Measurements from ENCODE around the gene ARHGAP26.
"Not testable (repeated sequence)": the region's sequence is repeated elsewhere in the genome, so short reads cannot be mapped to it uniquely, and the experiment has no call there.

The ARHGAP26 gene

GRCh38 chr5:143074414-143074996, 304.3 kb downstream of the ARHGAP26 start:
- no peak for DNase-seq

GRCh38 chr5:143076377-143076776, 306.2 kb downstream of the ARHGAP26 start:
- DNase-seq: no peak

- DNase-seq: no peak
These were observed 307.4 kb downstream of the ARHGAP26 start for GRCh38 chr5:143077453-143078103.

DNA sequence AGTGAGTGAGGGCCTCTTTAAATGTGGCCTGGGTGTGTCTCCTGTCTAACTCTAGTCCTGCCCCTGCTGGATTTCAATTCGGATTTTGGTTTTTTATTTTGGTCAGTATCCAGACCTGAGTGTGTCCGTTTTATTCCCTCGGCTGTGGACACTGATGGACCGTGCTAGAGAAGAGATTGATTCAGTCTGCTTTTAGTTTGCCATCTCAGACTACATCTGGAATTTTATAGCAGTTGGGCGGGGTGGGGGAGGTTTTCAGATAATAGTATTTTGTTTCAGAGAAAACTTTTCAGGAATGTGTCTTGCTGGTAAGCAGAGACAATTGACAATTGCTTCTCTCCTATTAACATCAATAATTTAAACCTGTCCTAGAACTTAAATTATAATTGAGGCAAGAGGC, 308.1 kb downstream of the ARHGAP26 start:
- no peak for DNase-seq

DNA sequence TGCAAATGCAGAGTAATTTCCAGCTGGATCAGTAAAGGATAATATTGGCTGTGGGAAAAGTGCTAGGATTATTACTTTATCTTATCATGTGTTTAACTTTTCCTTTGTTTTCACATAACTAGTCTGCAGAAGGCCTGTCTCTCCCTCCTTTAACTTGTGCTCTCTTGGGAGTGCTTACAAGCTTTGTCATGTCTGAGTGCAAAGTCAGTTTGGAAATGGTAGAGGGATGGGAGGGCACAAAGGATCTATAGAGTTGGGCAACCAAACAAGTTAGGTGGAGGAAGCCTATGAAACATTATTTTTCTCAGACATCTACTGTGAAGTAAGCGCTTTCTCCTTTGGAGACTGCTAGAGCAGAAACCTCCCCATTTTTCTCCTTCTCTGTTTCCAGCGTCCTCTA, 308.8 kb downstream of the ARHGAP26 start:
- no peak for DNase-seq

GRCh38 chr5:143080407-143080806, 310.2 kb downstream of the ARHGAP26 start:
- DNase-seq: no peak

GRCh38 chr5:143080982-143081381, 310.8 kb downstream of the ARHGAP26 start:
- no peak for DNase-seq

DNA sequence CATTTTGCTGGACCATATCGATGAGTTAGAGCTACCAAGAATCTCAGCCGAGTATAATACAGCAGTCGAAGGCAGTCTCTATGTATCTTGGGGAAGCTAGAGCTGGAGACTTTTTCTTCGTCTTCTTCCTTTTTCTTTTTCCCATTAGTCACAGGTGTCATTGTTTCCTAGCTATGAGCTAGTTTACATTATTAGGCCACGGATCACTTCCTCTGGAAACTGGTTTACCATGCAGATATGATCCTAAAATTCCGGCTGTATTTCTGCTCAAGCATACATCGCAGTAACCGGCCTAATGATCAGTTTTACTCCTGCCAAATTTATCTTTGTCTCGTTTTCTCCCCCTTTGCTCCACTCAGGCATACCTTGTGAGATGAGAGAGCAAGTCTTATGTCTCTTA, 312.8 kb downstream of the ARHGAP26 start:
- no peak for DNase-seq

- DNase-seq: no peak
These were observed 314.2 kb downstream of the ARHGAP26 start for GRCh38 chr5:143084407-143084806.

DNA sequence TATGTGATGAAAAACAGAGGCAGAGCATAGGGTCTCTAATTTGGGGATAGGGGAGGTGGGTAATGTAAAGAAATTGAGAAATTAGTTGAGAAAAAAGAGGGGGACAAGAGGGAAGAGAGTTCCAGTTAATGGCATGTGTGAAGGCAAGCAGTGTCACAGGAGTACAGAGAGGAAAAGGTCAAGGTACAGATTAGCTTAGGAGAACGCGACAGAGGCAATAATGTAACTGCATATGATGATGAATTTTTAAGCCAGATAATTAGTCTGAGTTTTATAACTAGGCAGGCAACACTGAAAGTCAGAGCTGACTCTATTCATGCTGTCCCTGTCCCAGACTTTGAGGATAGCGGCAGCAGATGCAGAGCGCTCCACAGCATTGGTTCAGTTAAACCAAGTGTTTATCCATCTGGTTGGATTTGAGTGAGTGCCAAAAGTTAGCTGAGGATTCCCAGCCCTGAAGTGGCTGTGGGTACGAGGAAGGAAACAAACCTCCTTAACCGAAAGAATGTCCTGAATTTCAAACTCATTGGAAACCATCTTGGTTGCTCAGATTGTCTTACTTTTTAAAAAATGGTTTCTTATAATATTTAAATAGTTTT, 315.2 kb downstream of the ARHGAP26 start:
- no peak for DNase-seq

DNA sequence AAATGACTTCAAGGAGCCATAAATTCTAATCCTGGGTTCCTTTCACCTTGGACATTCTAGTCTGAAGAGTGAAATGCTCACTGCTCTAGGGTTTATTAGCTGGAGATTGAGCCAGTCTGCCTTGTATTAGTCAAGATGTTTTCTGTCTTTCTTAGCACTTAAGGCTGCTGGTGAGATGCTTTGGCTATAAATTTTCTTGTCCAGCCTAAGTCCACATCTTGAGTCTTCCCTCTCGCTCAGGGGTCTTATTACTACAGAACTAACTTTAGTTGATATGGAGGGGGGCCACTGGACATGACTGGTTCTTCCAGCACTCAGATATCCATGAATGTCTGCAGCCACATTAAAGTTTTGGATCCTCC, 316.4 kb downstream of the ARHGAP26 start:
- no peak for DNase-seq

GRCh38 chr5:143086908-143087637, 316.9 kb downstream of the ARHGAP26 start:
- no peak for DNase-seq

DNA sequence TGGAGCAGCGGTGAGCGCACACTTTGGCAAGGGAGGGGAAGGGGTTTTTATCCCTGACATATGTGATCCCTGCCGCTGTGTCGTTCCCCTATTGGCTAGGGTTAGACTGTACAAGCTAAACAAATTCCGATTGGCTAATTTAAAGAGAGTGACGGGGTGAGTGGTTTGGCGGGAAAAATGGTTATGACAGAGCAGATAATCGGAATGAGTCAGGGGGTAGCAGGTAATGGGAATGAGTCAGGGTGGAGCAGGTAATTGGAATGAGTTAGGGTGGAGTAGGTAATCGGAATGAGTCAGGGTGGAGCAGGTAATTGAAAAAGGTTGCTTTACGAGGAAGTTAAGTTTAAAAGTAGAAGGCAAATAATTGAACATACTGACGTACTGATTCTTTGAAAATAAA, 318.5 kb downstream of the ARHGAP26 start:
- not testable (repeated sequence) for DNase-seq

- not testable (repeated sequence) for DNase-seq
These were observed 319.9 kb downstream of the ARHGAP26 start for GRCh38 chr5:143090044-143090443.

DNA sequence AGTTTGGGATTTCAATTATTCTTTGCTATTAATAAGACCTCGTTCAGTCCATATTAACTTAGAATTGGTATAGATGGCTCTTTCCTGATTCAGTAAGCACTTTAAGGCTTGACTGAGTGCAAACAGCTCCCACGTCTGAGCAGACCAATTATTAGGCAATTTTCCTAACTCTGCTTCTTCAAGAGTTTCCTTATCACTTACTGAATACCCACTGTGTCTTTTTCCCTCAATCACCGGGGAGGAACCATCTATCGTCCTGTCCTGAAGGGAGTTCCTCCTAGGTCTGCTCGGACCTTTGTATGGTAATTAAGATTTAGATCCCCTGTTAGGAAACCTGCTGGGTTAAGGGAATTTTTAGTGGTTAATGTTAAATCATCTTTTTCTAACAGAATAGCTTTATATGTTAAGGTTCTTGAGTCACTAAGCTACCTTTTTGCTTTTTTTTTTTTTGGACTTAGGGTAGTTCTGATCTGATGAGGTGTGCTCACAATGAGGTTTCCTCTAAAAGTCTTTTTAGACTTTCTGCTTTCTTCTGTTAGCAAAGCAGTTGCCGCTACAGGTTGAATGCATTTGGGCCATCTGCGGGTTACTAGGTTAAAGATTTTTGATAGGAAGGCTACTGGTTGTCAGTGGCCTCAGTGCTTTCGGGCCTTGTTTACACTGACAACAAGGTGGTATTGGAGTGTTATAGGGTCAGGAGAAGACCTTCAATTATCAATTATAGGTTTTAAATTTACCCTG, 322.7 kb downstream of the ARHGAP26 start:
- DNase-seq: not testable (repeated sequence)

DNA sequence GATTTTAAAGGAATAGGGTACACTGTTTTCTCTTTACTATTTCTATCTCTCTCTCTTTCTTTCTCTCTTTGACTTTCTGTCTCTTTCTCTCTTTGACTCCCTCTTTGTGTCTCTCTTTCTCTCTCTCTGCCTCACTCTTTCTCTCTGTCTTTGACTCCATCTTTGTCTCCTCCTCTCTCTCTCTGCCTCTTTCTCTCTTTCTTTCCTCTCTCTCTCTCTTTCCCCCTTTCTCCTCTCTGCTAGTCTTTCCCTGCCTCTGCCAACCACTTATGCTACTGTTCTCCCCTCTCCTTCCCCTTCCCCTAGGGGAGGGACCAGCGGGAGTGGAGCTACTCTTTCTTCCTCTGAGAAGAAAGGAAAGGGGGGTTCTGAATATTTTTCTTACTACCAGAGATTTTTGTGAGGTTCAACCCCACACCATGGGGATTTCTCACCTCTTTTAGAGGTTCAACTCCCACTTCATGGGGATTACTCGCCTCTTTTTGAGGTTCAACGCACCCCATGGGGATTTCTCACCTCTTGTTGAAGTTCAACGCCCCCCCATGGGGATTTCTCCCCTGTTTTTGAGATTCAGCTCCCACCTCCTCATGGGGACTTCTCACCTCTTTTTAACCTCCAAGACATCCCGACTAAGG, 323.4 kb downstream of the ARHGAP26 start:
- DNase-seq: no peak

- DNase-seq: no peak
These were observed 323.9 kb downstream of the ARHGAP26 start for GRCh38 chr5:143094087-143094521.

DNA sequence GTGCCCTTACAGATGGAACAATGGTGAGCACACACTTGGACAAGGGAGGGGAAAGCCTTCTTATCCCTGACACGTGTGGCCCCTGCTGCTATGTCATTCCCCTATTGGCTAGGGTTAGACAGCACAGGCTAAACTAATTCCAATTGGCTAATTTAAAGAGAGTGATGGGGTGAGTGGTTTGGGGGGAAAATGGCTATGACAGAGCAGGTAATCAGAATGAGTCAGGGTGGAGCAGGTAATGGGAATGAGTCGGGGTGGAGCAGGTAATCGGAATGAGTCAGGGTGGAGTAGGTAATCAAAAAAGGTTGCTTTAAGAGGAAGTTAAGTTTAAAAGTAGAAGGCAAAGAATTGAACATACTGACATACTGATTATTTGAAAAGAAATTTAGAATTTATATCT, 324.4 kb downstream of the ARHGAP26 start:
- not testable (repeated sequence) for DNase-seq

GRCh38 chr5:143101121-143101520, 330.9 kb downstream of the ARHGAP26 start:
- peak; percentile 32 for DNase-seq

DNA sequence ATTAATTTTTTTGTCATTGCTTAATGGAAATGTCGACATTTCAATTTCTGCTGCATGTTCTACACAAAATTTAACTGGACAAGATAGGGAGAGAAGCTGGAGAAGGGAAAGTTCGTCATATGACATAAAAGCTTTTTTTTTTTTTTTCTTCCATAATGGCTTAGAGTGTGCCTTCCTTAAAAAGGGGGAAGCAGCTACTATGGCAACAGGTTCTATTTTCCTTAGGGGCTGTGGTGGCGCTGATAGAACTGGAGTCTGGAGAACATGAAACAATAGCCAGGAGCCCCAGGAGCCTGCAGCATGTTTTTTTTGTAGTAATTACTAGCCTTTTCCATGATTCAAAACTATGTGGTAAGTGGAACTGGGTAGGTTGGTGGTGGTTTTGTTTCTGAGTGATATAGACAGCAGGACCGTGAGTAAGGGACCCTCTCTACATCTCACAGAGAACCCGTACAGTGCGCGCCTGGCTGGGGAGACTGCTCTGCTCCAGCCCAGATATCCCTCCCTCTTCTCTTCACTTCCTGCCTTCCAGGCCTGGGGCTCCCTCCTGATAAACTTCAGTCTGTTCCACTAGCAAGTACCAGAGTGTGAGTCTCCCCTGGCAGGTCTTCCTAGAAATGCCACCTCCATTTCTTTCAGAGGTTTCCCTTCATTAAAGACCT, 331.7 kb downstream of the ARHGAP26 start:
- DNase-seq: peak; percentile 21

DNA sequence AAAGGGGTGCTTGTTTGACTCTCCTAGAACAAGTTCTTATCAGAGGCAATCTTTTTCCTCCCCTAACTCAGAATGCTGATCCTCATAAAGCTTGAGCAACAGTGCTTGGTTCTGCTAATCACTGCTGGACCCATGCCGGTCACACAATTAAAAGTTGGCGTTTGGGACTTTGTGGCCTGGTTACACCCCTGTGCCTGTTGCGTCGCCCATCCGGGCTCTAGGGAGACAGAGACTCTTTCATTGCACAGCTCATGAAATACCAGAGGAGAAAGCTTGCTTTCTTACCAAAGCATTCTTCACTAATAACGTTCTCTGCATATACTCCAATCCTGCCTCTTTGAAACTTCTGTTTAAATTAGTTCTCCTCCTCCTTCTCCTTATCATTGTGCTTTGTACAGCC, 332.2 kb downstream of the ARHGAP26 start:
- no peak for DNase-seq

Data from suppressor macrophage treated with lipopolysaccharide for 4 hours (primary cell).